Left colon (tissue), 2 donors: Measurements from ENCODE around the gene ADAM21. TPM values are rescaled to one million over a fixed set of nuclear protein-coding genes. Genes with fewer than 3 reads are reported as not detected.
"Not testable (repeated sequence)": the region's sequence is repeated elsewhere in the genome, so short reads cannot be mapped to it uniquely, and the experiment has no call there.

Source experiments
- ATAC-seq: fragments of 200-7000 bp; cut with Tn5 transposase; one replicate; pipeline ENCODE4 v1.9.1; 2020; ENCODE audit warnings: mild to moderate bottlenecking, moderate library complexity
- DNase-seq, 2 donors: peaks; one replicate each; pipeline ENCODE4 v3.0.0-alpha.2; 2020
- intact Hi-C, 2 donors: fragments of 100-400 bp; cut with DNase I in 1 of 2; cut with micrococcal nuclease in 1 of 2; formaldehyde crosslinking; loops; one replicate each; pipeline versions ENCODE4 v1.11.2 to v1.14.0; 2022; cut with DNase I, micrococcal nuclease
- total RNA-seq, 2 donors: library from RNA; stranded (reverse); fragmentation: NEBNext Ultra II Directional; extraction: Animal tissue kit (Norgen Biotek cat#: 25700); gene quantifications; one replicate each; pipeline ENCODE4 v1.2.1, GENCODE V29; 2021
- donor health status: DM: no; HTN: no; CAD: no.
- donor health status: DM: yes; HTN: yes; CAD: no.

ADAM21 gene
- total RNA-seq, 2 donors from 2014 or later, result not detected

DNA sequence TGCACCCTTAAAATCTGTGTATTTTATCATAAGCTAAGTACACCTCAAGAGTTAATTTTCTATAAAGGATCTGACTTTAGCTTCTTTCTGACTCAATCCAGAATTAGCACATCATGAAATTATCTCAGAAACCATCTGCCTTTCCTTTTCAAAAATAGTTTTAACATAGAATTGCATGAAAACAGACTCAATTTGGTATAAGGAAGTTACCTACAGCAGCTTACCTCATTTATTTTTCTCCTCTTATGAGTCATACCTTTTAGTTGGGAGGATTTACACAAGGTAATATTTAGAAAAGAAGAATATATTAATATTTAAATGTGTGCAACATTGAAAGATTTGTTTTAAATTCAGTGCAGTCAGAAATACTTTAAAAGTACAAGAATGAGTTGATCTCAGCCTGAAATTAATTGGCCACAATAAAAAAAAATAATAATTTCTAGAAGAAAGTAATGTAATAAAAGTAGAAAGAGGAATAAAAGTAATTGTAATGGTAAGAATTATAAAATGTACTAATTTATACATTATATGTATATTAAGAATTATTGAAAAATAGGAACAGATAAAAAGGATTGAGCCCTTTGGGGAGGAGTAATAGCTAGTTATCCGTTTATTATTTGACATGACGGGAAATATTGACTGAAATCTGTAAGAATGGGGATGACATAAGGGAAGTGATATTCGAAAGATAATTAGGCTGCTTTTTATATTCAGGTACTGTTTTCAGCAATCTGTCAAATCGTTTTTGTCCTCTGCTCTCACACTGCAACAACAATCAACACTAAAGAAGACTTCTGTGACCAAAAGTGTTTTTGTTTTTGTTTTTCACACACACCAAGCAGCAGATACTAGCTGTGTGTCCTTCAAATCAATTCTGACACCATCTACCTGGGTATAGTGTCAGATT lies 20.5 kb downstream of the ADAM21 start:
- no peak for ATAC-seq
- intact Hi-C loops, result no loop called here

DNA sequence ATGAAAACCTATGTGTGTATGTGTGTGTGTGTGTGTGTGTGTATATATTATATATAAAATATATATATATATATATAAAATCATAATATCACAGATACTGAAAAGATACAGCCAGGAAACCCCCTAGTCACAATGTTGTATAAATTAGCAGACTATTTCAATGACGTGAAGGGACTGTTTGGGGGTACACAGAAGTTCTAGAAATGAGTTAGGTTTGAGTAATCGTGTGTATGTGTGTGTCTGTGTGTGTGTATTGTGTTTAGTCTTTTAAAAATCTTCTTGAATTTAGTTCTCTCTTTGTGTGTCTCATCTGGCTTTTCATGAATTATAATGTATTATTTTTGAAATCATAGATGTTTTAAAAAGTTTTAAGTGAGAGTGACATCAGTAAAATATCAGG lies 21.9 kb downstream of the ADAM21 start:
- ATAC-seq (no peak), DNase-seq (no peak)
- intact Hi-C loops, result no loop called here

More for the DNA sequence above, 20.5 kb downstream of the ADAM21 start:
- DNase-seq, result no peak

DNA sequence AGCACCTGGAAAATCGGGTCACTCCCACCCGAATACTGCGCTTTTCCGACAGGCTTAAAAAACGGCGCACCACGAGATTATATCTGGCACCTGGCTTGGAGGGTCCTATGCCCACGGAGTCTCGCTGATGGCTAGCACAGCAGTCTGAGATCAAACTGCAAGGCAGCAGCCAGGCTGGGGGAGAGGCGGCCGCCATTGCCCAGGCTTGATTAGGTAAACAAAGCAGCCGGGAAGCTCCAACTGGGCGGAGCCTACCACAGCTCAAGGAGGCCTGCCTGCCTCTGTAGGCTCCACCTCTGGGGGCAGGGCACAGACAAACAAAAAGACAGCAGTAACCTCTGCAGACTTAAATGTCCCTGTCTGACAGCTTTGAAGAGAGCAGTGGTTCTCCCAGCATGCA lies 23.5 kb downstream of the ADAM21 start:
- intact Hi-C loops, result not testable (repeated sequence)

DNA sequence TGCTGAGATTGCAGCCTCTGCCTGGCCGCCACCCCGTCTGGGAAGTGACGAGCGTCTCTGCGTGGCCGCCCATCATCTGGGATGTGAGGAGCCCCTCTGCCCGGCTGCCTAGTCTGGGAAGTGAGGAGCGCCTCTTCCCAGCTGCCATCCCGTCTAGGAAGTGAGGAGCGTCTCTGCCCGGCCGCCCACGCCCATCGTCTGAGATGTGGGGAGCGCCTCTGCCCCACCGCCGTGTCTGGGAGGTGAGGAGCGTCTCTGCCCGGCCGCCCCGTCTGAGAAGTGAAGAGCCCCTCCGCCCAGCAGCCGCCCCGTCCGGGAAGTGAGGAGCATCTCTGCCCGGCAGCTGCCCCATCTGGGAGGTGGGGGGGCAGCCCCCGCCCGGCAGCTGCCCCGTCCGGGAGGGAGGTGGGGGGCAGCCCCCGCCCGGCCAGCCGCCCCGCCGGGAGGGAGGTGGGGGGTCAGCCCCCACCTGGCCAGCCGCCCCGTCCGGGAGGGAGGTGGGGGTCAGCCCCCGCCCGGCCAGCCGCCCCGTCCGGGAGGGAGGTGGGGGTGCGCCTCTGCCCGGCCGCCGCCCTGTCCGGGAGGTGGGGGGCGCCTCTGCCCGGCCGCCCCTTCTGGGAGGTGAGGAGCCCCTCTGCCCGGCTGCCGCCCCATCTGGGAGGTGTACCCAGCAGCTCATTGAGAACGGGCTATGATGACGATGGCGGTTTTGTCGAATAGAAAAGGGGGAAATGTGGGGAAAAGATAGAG lies 25.6 kb downstream of the ADAM21 start:
- DNase-seq, intact Hi-C loops, ATAC-seq: not testable (repeated sequence)

More for the DNA sequence above, 23.5 kb downstream of the ADAM21 start:
- ATAC-seq, DNase-seq: not testable (repeated sequence)

DNA sequence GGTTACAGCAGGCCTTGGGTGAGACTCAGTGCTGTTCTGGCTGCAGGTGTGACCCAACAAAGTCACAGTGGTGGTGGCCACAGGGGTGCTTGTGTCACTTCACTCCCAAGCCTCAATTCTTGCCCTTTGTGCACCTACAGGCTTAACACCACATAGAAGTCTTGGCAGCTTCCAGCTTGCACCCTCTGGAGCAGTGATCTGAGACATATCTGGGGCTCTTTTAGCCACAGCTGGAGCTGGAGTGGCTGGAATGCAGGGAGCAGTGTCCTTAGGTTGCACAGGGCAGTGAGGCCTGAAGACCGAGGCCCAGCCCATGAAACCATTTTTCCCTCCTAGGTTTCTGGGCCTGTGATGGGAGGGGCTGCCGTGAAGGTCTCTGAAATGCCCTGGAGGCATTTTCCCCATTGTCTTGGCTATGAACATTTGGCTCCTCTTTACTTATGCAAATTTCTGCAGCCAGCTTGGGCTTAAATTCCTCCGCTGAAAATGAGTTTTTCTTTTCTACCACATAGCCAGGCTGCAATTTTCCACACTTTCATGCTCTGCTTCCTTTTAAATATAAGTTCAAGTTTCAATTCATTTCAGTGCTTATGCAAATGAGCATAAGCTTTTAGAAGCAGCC lies 37.7 kb downstream of the ADAM21 start:
- ATAC-seq (no peak), DNase-seq (no peak)
- intact Hi-C loops, result no loop called here

DNA sequence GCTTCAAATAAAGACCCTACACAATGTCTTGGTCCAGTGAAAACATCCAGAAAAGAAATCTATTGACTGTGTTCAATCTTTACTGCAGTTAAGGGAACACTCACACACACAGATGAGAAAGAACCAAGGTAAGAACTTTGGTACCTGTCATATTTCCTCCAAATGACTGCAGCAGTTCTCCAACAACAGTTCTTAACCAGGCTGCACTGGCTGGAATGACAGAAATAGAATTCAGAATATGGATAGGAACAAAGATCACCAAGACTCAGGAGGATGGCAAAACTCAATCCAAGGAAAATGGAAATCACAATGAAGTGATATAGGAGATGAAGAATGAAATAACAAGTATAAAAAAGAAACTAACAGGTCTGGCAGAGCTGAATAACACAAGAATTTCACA lies 46.2 kb downstream of the ADAM21 start:
- DNase-seq (no peak), ATAC-seq (no peak)
- intact Hi-C loops, result no loop called here

Other genes with a start within 250 kb of the ADAM21 start
- gene COX16, start 92.5 kb upstream of the ADAM21 start, total RNA-seq, result 10 to 100 TPM; 35.5 to 39.9 TPM
- gene SYNJ2BP, start 35.1 kb upstream of the ADAM21 start, total RNA-seq, result 10 to 100 TPM; 50.1 to 57.0 TPM
- gene ADAM20, start 82.8 kb downstream of the ADAM21 start, total RNA-seq, result under 1 TPM; 0.31 to 0.34 TPM
- 10 to 100 TPM; 19.9 to 21.1 TPM for gene MED6, start 148.5 kb downstream of the ADAM21 start, total RNA-seq
- under 1 TPM; 0.34 to 0.73 TPM for gene TTC9, start 189.7 kb downstream of the ADAM21 start, total RNA-seq